RWPE1 (cell line): ENCODE measurements around the gene MAGIX.
A peak's percentile ranks its signal among the peaks of the same experiment; 100 is the strongest.

Experiments
- CTCF ChIA-PET: fragments of 350-600 bp; sonication (Branson Sonifier 250); formaldehyde crosslinking; extraction: SDS; loops from one replicate; lab custom pipeline; 2021; lab: Yijun Ruan, JAX
- POLR2A ChIA-PET: fragments of 400-600 bp; formaldehyde crosslinking; extraction: SDS; loops from one replicate; lab custom pipeline; 2020; ENCODE audit warnings: antibody characterized with exemption; ENCODE audit not compliant: low non-redundant PET; lab: Yijun Ruan, JAX
- DNase-seq: peaks from one replicate; pipeline ENCODE4 v3.0.0; 2012; ENCODE audit warnings: low spot score
- H3K27ac ChIP-seq: fragments of 450-650 bp; 2 replicates; pipeline ENCODE4 v1.5.1; 2017
- TF ChIP-seq, protein P1 (sequence below): fragments of 450-650 bp; conservative IDR thresholded peaks from 2 replicates; pipeline ENCODE4 v1.5.1; 2017; ENCODE audit warnings: low read depth, mild to moderate bottlenecking

MAGIX gene

DNA sequence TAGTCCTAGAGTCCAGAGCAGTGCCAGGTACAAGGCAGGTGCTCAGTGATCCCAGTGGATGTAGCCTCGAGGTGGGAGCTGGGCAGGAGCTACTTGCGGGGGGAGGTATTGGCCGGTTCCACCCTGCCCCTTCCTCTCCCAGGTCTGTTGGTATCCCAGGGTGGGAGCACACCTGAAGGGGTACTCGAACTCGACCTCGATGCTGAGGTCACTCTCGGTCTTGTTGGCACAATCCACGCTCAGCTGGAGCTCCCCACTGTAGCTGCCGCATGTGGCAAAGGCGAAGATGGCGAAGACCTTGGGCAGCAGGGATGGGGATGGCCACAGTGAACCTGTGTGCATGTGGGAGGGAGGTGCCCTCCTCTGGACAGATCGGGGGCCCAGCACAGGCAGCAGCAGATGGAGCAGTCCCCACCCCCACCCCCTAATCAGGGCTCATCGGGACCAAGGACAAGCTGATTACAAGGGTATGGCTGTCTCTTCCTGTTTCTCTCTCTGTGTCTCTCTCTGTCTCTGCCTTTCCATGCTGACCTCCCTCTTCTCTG, 35.1 kb downstream of the MAGIX start:
- H3K27ac ChIP-seq, result no peak overlapping the region
- POLR2A ChIA-PET, result no interaction called here
- CTCF ChIA-PET, result interaction anchor here (0.6 kb wide), 1 partner anchor 78 kb away, joined by 3 read pairs; no protein-coding TSS in a partner anchor
- TF ChIP-seq, protein P1, sequence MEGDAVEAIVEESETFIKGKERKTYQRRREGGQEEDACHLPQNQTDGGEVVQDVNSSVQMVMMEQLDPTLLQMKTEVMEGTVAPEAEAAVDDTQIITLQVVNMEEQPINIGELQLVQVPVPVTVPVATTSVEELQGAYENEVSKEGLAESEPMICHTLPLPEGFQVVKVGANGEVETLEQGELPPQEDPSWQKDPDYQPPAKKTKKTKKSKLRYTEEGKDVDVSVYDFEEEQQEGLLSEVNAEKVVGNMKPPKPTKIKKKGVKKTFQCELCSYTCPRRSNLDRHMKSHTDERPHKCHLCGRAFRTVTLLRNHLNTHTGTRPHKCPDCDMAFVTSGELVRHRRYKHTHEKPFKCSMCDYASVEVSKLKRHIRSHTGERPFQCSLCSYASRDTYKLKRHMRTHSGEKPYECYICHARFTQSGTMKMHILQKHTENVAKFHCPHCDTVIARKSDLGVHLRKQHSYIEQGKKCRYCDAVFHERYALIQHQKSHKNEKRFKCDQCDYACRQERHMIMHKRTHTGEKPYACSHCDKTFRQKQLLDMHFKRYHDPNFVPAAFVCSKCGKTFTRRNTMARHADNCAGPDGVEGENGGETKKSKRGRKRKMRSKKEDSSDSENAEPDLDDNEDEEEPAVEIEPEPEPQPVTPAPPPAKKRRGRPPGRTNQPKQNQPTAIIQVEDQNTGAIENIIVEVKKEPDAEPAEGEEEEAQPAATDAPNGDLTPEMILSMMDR, result no peak
- DNase-seq, result no peak

DNA sequence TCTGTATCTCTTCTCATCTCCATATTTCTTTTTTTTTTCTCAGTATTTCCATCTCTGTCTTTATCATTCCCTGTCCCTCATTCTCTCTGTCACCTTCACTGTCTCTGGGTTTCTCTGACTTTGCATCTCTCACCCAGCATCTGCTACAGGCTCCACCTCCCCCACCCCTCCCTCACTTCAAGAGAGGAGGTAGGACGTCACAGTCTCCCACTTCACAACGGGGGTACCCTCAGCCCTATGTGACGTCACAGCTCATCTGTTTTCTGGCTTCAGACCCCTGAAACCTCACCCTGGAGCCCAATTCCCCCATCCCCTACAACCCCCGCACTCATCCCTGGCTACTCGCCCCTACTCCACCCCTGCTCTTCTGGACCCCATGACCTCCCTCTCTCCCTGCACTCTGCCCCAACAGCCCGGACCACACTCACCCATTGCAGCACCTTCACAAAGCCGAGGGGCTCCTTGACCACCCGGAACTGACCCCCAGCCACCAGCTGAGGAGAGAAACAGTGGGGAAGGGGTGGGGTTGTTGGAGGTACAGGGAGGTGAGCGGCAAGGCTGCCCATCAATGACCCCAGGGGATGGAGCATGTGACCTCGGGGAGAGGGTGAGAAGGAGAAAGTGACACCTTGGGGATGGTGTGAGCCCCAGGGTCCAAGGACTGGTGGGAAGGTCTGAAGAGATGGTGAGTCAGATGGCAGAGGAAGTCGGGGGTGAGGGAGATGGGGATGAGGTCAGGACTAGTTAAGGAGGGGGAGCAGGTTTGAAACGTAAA, 36.2 kb downstream of the MAGIX start:
- ChIA-PET CTCF (no interaction called here), POLR2A (no interaction called here)
- DNase-seq, result no peak
- TF ChIP-seq, protein P1, result no peak
- H3K27ac ChIP-seq, result no peak overlapping the region

DNA sequence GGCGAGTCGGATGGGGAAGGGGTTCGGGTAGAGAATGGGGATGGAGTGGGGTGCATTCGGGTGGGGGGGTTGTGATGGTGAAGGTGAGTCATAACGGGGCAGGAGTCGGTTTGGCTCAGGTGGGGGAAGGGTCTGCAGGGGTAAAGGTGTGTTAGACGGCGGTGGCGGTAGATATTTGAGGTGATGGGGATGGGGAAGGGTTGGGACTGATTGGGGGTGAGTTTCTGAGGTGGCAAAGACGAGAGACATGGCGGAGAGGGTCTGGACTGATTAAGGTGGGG, 36.7 kb downstream of the MAGIX start:
- POLR2A ChIA-PET, result no interaction called here
- TF ChIP-seq, protein P1, result no peak
- DNase-seq, result no peak
- no peak overlapping the region for H3K27ac ChIP-seq
- CTCF ChIA-PET, result interaction anchor here (0.7 kb wide), 1 partner anchor 33 kb away, joined by 3 read pairs; no protein-coding TSS in a partner anchor

DNA sequence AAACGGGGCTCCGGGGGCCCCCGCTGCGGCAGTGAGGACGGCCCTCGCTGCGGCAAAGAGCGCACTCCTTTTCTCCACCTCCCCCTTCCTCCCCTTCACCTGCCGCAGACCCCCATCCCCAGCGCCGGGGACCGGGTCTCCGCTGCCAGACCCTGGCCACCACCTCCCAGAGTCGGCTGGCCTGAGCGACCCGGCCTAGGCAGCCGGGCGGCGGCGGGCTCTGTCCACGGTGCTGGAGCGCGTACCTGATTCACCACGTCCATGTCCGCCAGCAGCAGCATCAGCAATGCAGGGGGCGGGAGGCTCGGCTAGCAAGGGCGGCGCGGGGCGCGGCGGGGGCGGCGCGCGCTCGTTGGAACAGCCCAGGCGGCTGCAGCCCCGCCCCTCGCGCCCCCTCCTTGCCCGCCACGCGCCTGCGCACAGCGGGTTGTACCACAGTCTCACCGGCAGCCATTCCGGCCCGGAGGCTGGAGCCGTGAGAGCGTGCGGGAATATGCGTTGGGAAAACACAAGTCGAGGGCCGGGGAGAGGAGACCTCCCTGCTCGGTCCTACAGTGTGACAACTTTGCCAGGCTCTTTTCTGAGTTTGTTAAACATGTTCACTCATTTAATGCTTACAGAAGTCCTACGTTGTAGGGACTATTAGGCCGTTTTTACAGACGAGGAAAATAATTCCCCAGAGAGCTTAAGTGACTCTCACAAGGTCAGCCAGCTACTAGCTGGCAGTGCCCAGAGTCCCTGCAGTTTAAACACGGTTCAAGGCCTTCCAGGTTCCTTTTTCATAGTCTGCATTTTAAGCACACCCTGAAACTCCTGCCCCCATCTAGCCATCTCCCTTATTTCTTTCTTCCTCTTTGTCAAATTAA, 37.6 kb downstream of the MAGIX start, which contains the start of gene SYP:
TSS of gene SYP (minus strand) at position 288 of the 866 bp plus-strand sequence. CDS start at position 281, 7 bp downstream.
- TF ChIP-seq, protein P1, result no peak
- ChIA-PET POLR2A (no interaction called here), CTCF (interaction anchor here (0.7 kb wide), 1 partner anchor 32 kb away, joined by 3 read pairs; no protein-coding TSS in a partner anchor)
- no peak within 1 kb of the TSS for H3K27ac ChIP-seq
- peak; percentile 89 for DNase-seq

DNA sequence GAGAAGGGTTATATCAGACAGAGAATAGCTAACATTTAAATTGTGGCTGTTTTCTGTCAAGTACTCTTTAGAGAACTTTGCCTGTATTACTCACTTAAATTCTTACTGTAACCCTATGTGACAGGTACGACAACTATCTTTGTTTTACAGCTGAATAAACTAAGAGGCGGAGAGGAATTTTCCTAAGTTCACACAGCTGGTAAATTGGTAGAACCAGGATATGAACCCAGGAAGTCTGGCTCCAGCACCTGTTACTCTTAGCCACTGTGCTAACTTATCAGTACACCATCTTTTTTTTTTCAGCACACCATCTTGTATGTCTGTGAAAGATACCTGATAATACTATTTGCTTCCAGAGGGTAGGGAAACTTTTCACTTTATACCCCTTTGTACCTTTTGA, 39.5 kb downstream of the MAGIX start:
- H3K27ac ChIP-seq, result no peak overlapping the region
- TF ChIP-seq, protein P1, result no peak
- POLR2A ChIA-PET, result no interaction called here
- DNase-seq, result no peak
- CTCF ChIA-PET, result no interaction called here

DNA sequence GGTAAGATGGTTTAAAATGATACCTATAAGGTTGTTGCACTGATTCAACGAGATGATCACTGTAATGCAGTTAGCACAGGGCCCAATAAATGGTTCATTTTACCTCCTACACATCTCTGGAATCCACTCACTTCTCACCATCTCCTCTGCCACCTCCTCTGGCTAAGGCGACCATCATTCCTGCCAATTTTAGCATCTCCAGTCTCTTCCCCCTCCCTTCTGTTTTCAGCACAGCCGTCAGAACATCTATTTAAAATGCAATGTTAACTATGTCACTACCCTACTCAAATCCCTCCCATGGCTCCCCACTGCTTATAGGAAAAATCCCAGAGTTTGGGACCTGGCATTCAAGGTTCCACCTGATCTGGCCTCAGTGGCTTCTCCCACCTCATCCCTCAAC, 41.0 kb downstream of the MAGIX start:
- no peak overlapping the region for H3K27ac ChIP-seq
- TF ChIP-seq, protein P1, result no peak
- DNase-seq, result no peak
- ChIA-PET POLR2A (no interaction called here), CTCF (no interaction called here)
